SH-SY5Y (cell line): ENCODE data around the gene CCS.

ENCODE experiments used
- GATA2 ChIP-seq: IDR thresholded peaks from 2 replicates; pipeline ENCODE4 v1.6.1; 2011; ENCODE audit warnings: mild to moderate bottlenecking, low read depth, low read length
- GATA3 ChIP-seq: IDR thresholded peaks from 2 replicates; pipeline ENCODE4 v1.6.1; 2011; ENCODE audit warnings: low read depth, mild to moderate bottlenecking, low read length, moderate library complexity

The CCS gene

DNA sequence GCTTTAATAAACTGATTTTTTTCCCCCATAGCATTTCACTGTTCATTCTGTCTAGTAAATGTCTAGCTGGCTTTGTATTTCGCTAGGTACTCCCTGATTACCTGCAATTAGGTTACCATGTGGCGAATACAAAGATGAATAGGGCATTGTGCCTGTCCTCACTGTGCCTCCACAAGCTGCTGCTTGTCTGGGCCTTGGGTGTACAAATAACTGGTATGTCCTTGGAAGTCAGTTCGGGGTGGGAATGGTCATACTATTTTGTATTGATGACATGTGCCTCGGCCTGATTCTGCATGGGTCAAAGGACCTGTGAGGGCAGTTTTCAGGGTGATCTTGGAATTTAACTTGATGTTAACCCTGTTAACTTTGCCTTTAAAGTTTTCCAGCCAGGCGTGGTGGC, 56.9 kb downstream of the CCS start:
- TF ChIP-seq GATA3 (no peak), GATA2 (no peak)

DNA sequence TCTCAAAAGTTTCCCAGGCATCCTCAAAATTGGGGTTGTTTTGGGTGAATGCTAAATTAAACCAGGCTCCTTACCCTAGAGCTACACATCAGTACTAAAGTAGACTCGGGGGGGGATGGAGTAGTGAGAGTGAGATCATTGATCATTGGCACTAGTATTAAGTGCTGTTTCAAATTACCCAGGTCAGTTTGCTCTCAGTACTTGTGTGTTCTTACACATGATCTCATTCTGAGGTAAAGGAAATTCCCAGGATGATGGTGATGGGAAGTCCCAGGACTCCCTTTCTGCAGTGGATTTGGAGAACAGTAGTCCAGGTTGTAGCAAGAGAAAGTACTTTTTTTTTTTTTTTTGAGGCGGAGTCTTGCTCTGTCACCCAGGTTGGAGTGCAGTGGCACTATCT, 58.0 kb downstream of the CCS start:
- no peak for TF ChIP-seq GATA2
- TF ChIP-seq GATA3: no peak

DNA sequence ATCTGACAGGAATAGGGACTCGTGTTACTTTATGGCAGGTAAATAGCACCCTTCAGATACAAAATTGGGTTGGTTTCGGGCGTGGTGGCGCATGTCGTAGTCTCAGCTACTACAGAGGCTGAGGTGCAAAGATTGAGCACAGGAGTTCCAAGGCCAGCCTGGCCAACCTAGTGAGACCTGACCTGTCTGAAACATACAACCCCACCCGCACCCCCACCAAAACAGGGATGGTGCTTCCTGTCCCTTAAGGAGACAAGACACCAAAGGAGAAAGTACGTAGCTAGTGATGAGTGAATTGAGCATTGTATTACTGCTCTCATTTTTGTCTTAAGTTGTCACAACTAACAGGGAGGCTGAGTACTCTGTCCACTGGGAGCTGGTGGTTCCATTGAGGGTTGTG, 59.7 kb downstream of the CCS start:
- no peak for TF ChIP-seq GATA2
- no peak for TF ChIP-seq GATA3

DNA sequence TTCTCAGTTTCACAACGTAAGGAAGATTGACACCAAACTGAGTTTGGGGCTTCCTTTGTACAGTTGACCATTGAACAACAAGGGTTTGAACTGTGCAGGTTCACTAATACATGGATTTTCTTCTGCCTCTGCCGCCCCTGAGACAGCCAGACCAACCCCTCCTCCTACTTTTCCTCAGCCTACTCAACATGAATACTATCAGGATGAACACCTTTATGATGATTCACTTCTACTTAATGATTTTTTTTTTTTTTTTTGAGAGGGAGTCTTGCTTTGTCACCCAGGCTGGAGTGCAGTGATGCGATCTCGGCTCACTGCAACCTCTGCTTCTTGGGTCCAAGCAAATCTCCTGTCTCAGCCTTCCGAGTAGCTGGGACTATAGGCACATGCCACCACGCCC, 60.1 kb downstream of the CCS start:
- TF ChIP-seq GATA2: no peak
- TF ChIP-seq GATA3: no peak
